A549 (cell line): Measurements from ENCODE around the gene NXF3. TPM values are rescaled to one million over a fixed set of nuclear protein-coding genes. Genes with fewer than 3 reads are reported as not detected.

Experiments
- ATAC-seq, 2 experiments: fragments of 200-7000 bp in 1 of 2; fragments of >200 bp in 1 of 2; cut with Nextera tagmentation in 1 of 2; cut with Tn5 transposase in 1 of 2; 3 replicates each; pipeline versions ENCODE4 v1.8.0 to v1.9.1; 2018 to 2020; ENCODE audit warnings: mild to moderate bottlenecking in 1 of 2, moderate library complexity in 1 of 2
- CTCF ChIA-PET: fragments of 300-600 bp; sonication (Branson Sonifier 250); formaldehyde crosslinking; extraction: SDS; loops from one replicate; lab custom pipeline; 2021; ENCODE audit warnings: antibody characterized with exemption, inconsistent platforms; lab: Yijun Ruan, JAX
- POLR2A ChIA-PET: fragments of 350-600 bp; formaldehyde crosslinking; extraction: SDS; loops from one replicate; lab custom pipeline; 2021; ENCODE audit warnings: antibody characterized with exemption, inconsistent platforms; lab: Yijun Ruan, JAX
- DNase-seq, 2 experiments: peaks; one replicate each; pipeline versions ENCODE4 v3.0.0 to v3.0.0-alpha.2; 2011 to 2016; ENCODE audit warnings: low read depth in 1 of 2, low spot score in 1 of 2
- FAIRE-seq: peaks from 2 replicates; lab custom pipeline; 2011; peaks lifted over from hg19 to GRCh38; lab: Jason Lieb, UNC
- H3K27ac ChIP-seq, 2 experiments: fragments of >200 bp; sonication (Bioruptor Twin); formaldehyde crosslinking; 3 replicates each; pipeline ENCODE4 v1.5.1; 2016 to 2017
- H3K4me1 ChIP-seq: fragments of >200 bp; sonication (Bioruptor Twin); formaldehyde crosslinking; 3 replicates; pipeline ENCODE4 v1.6.1; 2016
- H3K4me2 ChIP-seq: fragments of >200 bp; sonication (Bioruptor Twin); formaldehyde crosslinking; 3 replicates; pipeline ENCODE4 v1.6.1; 2016
- H3K4me3 ChIP-seq: fragments of >200 bp; sonication (Bioruptor Twin); formaldehyde crosslinking; 3 replicates; pipeline ENCODE4 v1.5.1; 2016
- H3K9me3 ChIP-seq: fragments of >200 bp; sonication (Bioruptor Twin); formaldehyde crosslinking; 3 replicates; pipeline ENCODE4 v1.6.1; 2016
- BHLHE40 ChIP-seq: IDR thresholded peaks from 2 replicates; pipeline ENCODE4 v1.6.1; 2012; ENCODE audit warnings: low read depth, low read length, inconsistent platforms
- CBX8 ChIP-seq: fragments of 200-600 bp; sonication (generic); IDR thresholded peaks from 2 replicates; pipeline ENCODE4 v1.6.1; 2016
- CEBPB ChIP-seq, 2 experiments: fragments of >200 bp in 1 of 2; sonication (Bioruptor Twin) in 1 of 2; formaldehyde crosslinking in 1 of 2; IDR thresholded peaks; 2 replicates each; pipeline ENCODE4 v1.6.1; 2012 to 2016
- EHF ChIP-seq: fragments of 250-450 bp; sonication (Bioruptor Pico); IDR thresholded peaks from 2 replicates; pipeline ENCODE4 v1.5.0; 2020; ENCODE audit warnings: mild to moderate bottlenecking
- EHMT2 ChIP-seq: fragments of 200-600 bp; sonication (generic); IDR thresholded peaks from 2 replicates; pipeline ENCODE4 v1.6.1; 2016; ENCODE audit warnings: antibody characterized with exemption, low read depth, mild to moderate bottlenecking, moderate library complexity
- FOSB ChIP-seq: fragments of 250-450 bp; sonication (Bioruptor Pico); IDR thresholded peaks from 2 replicates; pipeline ENCODE4 v1.5.0; 2020; ENCODE audit warnings: mild to moderate bottlenecking, moderate library complexity
- GATA3 ChIP-seq: IDR thresholded peaks from 2 replicates; pipeline ENCODE4 v1.6.1; 2012; ENCODE audit warnings: borderline replicate concordance
- HEYL ChIP-seq: fragments of 250-450 bp; sonication (Bioruptor Pico); IDR thresholded peaks from 2 replicates; pipeline ENCODE4 v1.8.0; 2021; ENCODE audit warnings: mild to moderate bottlenecking, moderate library complexity
- HOXA7 ChIP-seq: fragments of 250-450 bp; sonication (Bioruptor Pico); IDR thresholded peaks from 2 replicates; pipeline ENCODE4 v1.5.0; 2020; ENCODE audit warnings: mild to moderate bottlenecking, moderate library complexity
- KDM1A ChIP-seq: fragments of 200-600 bp; sonication (generic); IDR thresholded peaks from 2 replicates; pipeline ENCODE4 v1.6.1; 2016; ENCODE audit warnings: low read depth, mild to moderate bottlenecking
- KDM5A ChIP-seq: fragments of 200-600 bp; sonication (generic); IDR thresholded peaks from 2 replicates; pipeline ENCODE4 v1.6.1; 2016; ENCODE audit warnings: antibody characterized with exemption, mild to moderate bottlenecking
- MAFK ChIP-seq: fragments of 450-650 bp; IDR thresholded peaks from 2 replicates; pipeline ENCODE4 v1.6.1; 2014; ENCODE audit not compliant: partially characterized antibody
- MAZ ChIP-seq: fragments of 150-350 bp; IDR thresholded peaks from 2 replicates; pipeline ENCODE4 v1.6.1; 2014; ENCODE audit warnings: antibody characterized with exemption, low read depth, low read length, borderline replicate concordance
- NR3C1 ChIP-seq: fragments of >200 bp; sonication (Bioruptor Twin); formaldehyde crosslinking; IDR thresholded peaks from 3 replicates; pipeline ENCODE4 v1.6.1; 2017
- PHF8 ChIP-seq: fragments of 200-600 bp; sonication (generic); IDR thresholded peaks from 2 replicates; pipeline ENCODE4 v1.6.1; 2016; ENCODE audit warnings: low read depth, mild to moderate bottlenecking, antibody characterized with exemption, moderate library complexity, borderline replicate concordance
- POLR2A ChIP-seq: IDR thresholded peaks from 2 replicates; pipeline ENCODE4 v1.6.1; 2012; ENCODE audit warnings: mild to moderate bottlenecking, low read length
- POLR2AphosphoS2 ChIP-seq: conservative IDR thresholded peaks from 2 replicates; pipeline ENCODE4 v1.6.1; 2012; ENCODE audit warnings: low read length, improper control_type of control experiment, inconsistent platforms
- RAD21 ChIP-seq, 2 experiments: fragments of >200 bp in 1 of 2; sonication (Bioruptor Twin) in 1 of 2; formaldehyde crosslinking in 1 of 2; IDR thresholded peaks in 1 of 2; conservative IDR thresholded peaks in 1 of 2; 2 replicates in 1 of 2; 3 replicates in 1 of 2; pipeline ENCODE4 v1.6.1; 2012 to 2018; ENCODE audit warnings: inconsistent platforms in 1 of 2
- RARB ChIP-seq: fragments of 250-450 bp; sonication (Bioruptor Pico); IDR thresholded peaks from 2 replicates; pipeline ENCODE4 v1.8.0; 2021; ENCODE audit warnings: mild to moderate bottlenecking, moderate library complexity
- RFX5 ChIP-seq: fragments of 450-650 bp; IDR thresholded peaks from 2 replicates; pipeline ENCODE4 v1.7.1; 2014; ENCODE audit warnings: antibody characterized with exemption, mild to moderate bottlenecking, moderate library complexity
- SMC3 ChIP-seq: fragments of >200 bp; sonication (Bioruptor Twin); formaldehyde crosslinking; IDR thresholded peaks from 3 replicates; pipeline ENCODE4 v1.6.1; 2018; ENCODE audit warnings: inconsistent platforms
- SREBF2 ChIP-seq: fragments of 450-650 bp; IDR thresholded peaks from 2 replicates; pipeline ENCODE4 v1.6.1; 2014; ENCODE audit warnings: mild to moderate bottlenecking, moderate library complexity
- TP53 ChIP-seq: fragments of 250-450 bp; sonication (Bioruptor Pico); IDR thresholded peaks from 2 replicates; pipeline ENCODE4 v1.5.0; 2021; ENCODE audit warnings: mild to moderate bottlenecking, moderate library complexity
- WGBS: methylation state at CpG from one replicate; pipeline ENCODE4 v1.1.6; 2017; ENCODE audit errors: missing lambda C conversion rate; 5-methylcytosine and 5-hydroxymethylcytosine counted together
- polyA plus RNA-seq, 4 experiments: library from polyadenylated mRNA; depleted of rRNA in 3 of 4; stranded (reverse); fragments of >200 nt; fragmentation: RNase III in 1 of 4; extraction: RNeasy Plus Mini Kit Qiagen cat#74134 plus additional on column Dnase treatment in 1 of 4; gene quantifications; 2 replicates in 3 of 4; 3 replicates in 1 of 4; pipeline ENCODE4 v1.2.3, GENCODE V29; 2011 to 2017
- TF ChIP-seq, protein P1 (sequence below): IDR thresholded peaks from 2 replicates; pipeline ENCODE4 v1.6.1; 2012
- TF ChIP-seq, protein P2 (sequence below): fragments of 150-350 bp; IDR thresholded peaks from 2 replicates; pipeline ENCODE4 v1.6.1; 2014; ENCODE audit warnings: low read depth, mild to moderate bottlenecking, low read length
- TF ChIP-seq, protein P3 (sequence below): fragments of 200-600 bp; sonication (generic); IDR thresholded peaks from 2 replicates; pipeline ENCODE4 v1.6.1; 2016; ENCODE audit warnings: antibody characterized with exemption, mild to moderate bottlenecking, moderate library complexity
- TF ChIP-seq, protein P4 (sequence below): fragments of >200 bp; sonication (Bioruptor Twin); formaldehyde crosslinking; IDR thresholded peaks from 3 replicates; pipeline ENCODE4 v1.5.1; 2016
- TF ChIP-seq, protein P5 (sequence below): fragments of >200 bp; sonication (Bioruptor Twin); formaldehyde crosslinking; IDR thresholded peaks from 2 replicates; pipeline ENCODE4 v1.6.1; 2016
- TF ChIP-seq, protein P6 (sequence below): IDR thresholded peaks from 2 replicates; pipeline ENCODE4 v1.6.1; 2012
- TF ChIP-seq, protein P7 (sequence below): IDR thresholded peaks from 2 replicates; pipeline ENCODE4 v1.6.1; 2012; ENCODE audit warnings: low read depth, borderline replicate concordance

NXF3 gene
- polyA plus RNA-seq, 2 of the 4 experiments (the other 2 are of a cell fraction) = not detected

DNA sequence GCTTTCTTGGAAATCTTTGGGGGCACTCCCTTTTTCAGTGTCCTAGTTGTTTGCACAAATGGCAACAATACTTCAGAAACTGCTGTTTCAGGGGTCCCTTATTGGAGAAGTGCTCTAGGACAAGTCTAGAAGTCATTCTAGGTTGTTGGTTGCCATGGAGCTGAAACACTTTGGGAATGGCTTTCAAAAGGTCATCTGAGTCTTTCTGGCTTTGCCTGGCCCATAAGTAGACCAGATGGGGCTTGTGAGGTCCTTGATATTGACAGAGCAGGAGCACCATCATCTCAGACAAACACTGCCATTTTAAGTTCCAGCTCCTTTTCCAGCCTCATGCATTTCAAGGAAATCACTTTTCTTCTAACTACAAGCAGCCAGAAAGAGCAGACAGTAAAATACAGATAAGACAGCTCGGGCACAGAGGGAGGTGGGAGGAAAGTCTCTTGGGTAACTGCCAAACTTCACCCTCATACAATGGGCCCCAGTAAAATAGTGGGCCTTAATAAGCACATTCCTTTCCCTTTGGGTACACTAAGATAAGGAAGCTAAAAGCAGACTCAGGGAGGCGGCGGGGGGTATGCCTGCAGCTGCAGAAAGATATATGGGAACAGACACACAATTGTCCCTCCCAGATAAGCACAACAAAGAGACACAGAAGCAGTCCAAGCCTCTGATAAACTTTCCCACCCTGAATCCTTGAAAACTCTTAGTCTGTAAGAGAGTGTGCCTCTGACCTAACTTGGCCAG lies 8.5 kb upstream of the NXF3 start:
- ChIA-PET POLR2A (no interaction called here), CTCF (no interaction called here)
- WGBS = 63% methylated on average over 3 of the region's 3 CpGs

DNA sequence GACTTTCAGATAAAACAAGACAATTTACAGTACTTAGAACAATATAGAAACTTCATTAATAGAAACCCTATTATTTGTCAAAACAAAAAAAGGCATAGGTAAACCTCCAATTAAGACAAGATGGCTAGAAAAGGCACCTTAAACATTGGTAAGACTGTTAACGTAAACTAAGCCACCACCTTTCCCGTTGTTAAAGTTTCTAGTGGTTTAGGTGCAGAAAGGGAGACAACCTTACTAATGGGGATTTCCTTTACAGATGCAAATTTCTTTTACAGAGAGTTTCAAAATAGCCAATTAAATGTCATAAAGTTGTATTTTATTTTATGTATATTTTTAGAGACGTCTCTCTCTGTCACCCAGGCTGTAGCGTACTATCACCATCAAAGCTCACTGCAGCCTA lies 7.5 kb upstream of the NXF3 start:
- Histone ChIP-seq H3K4me2 (no peak overlapping the region), H3K4me3 (no peak overlapping the region), H3K4me1 (no peaks in the 10 kb centered on the region), H3K27ac (no peak overlapping the region), H3K9me3 (no peaks in the 10 kb centered on the region)
- TF ChIP-seq, protein P1, sequence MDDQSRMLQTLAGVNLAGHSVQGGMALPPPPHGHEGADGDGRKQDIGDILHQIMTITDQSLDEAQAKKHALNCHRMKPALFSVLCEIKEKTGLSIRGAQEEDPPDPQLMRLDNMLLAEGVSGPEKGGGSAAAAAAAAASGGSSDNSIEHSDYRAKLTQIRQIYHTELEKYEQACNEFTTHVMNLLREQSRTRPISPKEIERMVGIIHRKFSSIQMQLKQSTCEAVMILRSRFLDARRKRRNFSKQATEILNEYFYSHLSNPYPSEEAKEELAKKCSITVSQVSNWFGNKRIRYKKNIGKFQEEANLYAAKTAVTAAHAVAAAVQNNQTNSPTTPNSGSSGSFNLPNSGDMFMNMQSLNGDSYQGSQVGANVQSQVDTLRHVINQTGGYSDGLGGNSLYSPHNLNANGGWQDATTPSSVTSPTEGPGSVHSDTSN = no peak
- TF ChIP-seq GATA3 = no peak
- TF ChIP-seq EHMT2 = no peak
- TF ChIP-seq CBX8 = no peak
- TF ChIP-seq, protein P2, sequence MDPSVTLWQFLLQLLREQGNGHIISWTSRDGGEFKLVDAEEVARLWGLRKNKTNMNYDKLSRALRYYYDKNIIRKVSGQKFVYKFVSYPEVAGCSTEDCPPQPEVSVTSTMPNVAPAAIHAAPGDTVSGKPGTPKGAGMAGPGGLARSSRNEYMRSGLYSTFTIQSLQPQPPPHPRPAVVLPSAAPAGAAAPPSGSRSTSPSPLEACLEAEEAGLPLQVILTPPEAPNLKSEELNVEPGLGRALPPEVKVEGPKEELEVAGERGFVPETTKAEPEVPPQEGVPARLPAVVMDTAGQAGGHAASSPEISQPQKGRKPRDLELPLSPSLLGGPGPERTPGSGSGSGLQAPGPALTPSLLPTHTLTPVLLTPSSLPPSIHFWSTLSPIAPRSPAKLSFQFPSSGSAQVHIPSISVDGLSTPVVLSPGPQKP = no peak
- no peak for TF ChIP-seq POLR2AphosphoS2
- no peak for TF ChIP-seq BHLHE40
- TF ChIP-seq KDM5A = no peak
- TF ChIP-seq RFX5 = no peak
- no peak for TF ChIP-seq CEBPB (IDR thresholded peaks at IDR 0.05)
- TF ChIP-seq, protein P3, sequence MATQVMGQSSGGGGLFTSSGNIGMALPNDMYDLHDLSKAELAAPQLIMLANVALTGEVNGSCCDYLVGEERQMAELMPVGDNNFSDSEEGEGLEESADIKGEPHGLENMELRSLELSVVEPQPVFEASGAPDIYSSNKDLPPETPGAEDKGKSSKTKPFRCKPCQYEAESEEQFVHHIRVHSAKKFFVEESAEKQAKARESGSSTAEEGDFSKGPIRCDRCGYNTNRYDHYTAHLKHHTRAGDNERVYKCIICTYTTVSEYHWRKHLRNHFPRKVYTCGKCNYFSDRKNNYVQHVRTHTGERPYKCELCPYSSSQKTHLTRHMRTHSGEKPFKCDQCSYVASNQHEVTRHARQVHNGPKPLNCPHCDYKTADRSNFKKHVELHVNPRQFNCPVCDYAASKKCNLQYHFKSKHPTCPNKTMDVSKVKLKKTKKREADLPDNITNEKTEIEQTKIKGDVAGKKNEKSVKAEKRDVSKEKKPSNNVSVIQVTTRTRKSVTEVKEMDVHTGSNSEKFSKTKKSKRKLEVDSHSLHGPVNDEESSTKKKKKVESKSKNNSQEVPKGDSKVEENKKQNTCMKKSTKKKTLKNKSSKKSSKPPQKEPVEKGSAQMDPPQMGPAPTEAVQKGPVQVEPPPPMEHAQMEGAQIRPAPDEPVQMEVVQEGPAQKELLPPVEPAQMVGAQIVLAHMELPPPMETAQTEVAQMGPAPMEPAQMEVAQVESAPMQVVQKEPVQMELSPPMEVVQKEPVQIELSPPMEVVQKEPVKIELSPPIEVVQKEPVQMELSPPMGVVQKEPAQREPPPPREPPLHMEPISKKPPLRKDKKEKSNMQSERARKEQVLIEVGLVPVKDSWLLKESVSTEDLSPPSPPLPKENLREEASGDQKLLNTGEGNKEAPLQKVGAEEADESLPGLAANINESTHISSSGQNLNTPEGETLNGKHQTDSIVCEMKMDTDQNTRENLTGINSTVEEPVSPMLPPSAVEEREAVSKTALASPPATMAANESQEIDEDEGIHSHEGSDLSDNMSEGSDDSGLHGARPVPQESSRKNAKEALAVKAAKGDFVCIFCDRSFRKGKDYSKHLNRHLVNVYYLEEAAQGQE = no peak
- TF ChIP-seq SREBF2 = no peak
- TF ChIP-seq RAD21 (conservative IDR thresholded peaks at IDR 0.05 in 1 of 2, IDR thresholded peaks at IDR 0.05 in 1 of 2) = no peak
- no peak for TF ChIP-seq POLR2A
- no peak for TF ChIP-seq TP53 (CRISPR knock-in tag)
- TF ChIP-seq, protein P4, sequence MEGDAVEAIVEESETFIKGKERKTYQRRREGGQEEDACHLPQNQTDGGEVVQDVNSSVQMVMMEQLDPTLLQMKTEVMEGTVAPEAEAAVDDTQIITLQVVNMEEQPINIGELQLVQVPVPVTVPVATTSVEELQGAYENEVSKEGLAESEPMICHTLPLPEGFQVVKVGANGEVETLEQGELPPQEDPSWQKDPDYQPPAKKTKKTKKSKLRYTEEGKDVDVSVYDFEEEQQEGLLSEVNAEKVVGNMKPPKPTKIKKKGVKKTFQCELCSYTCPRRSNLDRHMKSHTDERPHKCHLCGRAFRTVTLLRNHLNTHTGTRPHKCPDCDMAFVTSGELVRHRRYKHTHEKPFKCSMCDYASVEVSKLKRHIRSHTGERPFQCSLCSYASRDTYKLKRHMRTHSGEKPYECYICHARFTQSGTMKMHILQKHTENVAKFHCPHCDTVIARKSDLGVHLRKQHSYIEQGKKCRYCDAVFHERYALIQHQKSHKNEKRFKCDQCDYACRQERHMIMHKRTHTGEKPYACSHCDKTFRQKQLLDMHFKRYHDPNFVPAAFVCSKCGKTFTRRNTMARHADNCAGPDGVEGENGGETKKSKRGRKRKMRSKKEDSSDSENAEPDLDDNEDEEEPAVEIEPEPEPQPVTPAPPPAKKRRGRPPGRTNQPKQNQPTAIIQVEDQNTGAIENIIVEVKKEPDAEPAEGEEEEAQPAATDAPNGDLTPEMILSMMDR = no peak
- TF ChIP-seq HOXA7 (CRISPR knock-in tag) = no peak
- no peak for TF ChIP-seq KDM1A
- no peak for TF ChIP-seq EHF (CRISPR knock-in tag)
- no peak for TF ChIP-seq MAZ
- 64% methylated on average over 4 of the region's 4 CpGs for WGBS
- ATAC-seq (no peak), FAIRE-seq (no peak), DNase-seq (no peak)
- ChIA-PET POLR2A (no interaction called here), CTCF (no interaction called here)

More for the DNA sequence above, 8.5 kb upstream of the NXF3 start:
- no peak overlapping the region for H3K4me3 ChIP-seq
- H3K27ac ChIP-seq = no peak overlapping the region
- DNase-seq (no peak), FAIRE-seq (no peak), ATAC-seq (no peak)
- H3K4me1 ChIP-seq = no peaks in the 10 kb centered on the region
- no peaks in the 10 kb centered on the region for H3K9me3 ChIP-seq
- TF ChIP-seq CBX8 (no peak), GATA3 (no peak), PHF8 (no peak), SMC3 (no peak), HEYL (CRISPR knock-in tag) (no peak), NR3C1 (no peak), FOSB (CRISPR knock-in tag) (no peak), RARB (CRISPR knock-in tag) (no peak), MAFK (no peak)
- TF ChIP-seq, protein P5, sequence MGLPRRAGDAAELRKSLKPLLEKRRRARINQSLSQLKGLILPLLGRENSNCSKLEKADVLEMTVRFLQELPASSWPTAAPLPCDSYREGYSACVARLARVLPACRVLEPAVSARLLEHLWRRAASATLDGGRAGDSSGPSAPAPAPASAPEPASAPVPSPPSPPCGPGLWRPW = no peak
- TF ChIP-seq, protein P6, sequence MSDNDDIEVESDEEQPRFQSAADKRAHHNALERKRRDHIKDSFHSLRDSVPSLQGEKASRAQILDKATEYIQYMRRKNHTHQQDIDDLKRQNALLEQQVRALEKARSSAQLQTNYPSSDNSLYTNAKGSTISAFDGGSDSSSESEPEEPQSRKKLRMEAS = no peak
- TF ChIP-seq, protein P7, sequence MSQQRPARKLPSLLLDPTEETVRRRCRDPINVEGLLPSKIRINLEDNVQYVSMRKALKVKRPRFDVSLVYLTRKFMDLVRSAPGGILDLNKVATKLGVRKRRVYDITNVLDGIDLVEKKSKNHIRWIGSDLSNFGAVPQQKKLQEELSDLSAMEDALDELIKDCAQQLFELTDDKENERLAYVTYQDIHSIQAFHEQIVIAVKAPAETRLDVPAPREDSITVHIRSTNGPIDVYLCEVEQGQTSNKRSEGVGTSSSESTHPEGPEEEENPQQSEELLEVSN = no peak
- no peak overlapping the region for H3K4me2 ChIP-seq
